GM12874 (cell line): ENCODE measurements around the gene GSE1.

Experiments used
- TF ChIP-seq, protein P1 (sequence below): IDR thresholded peaks from 2 replicates; pipeline ENCODE4 v1.5.1; 2011; ENCODE audit warnings: low read depth, mild to moderate bottlenecking, control low read depth, low read length, moderate library complexity; ENCODE audit not compliant: insufficient read depth

GSE1 gene

DNA sequence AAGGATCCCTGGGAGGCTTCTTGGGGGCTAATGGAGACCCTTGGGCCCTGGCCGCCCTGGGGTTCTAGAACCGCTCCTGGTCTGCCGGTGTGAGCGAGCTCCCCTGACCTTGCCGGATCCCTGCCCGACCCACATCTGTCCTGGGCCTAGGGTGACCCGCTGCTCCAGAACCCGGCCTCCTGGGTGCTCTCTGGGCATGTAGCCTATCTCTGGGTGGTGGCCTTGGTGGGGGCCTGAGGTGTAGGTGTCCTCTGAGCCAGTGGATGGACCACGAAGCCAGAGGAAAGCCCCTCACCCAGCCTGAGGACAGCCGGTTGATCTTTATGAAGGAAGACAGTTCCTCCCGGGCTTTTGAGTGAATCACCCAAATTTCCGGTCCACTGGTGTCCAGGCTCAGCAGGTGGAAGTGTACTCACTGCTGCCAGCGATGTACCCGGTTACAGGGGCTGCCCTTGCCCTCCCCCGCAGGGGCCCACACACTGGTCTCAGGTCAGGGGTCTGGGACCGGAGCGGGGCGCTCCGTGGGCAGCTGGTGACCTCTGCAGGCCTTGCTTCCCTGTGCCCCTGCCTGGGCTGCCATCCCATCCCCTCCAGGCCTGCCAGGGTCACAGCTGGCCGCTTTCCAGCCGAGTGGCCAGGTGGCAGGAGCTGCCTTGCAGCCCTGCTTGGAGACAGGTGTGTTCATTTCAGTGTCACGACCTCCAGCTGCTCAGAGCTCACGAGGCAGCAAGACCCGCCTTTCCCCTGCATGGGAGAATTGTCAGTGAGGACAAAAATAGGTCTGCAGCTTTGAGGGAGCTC, 10.5 kb upstream of the GSE1 start:
- TF ChIP-seq, protein P1, sequence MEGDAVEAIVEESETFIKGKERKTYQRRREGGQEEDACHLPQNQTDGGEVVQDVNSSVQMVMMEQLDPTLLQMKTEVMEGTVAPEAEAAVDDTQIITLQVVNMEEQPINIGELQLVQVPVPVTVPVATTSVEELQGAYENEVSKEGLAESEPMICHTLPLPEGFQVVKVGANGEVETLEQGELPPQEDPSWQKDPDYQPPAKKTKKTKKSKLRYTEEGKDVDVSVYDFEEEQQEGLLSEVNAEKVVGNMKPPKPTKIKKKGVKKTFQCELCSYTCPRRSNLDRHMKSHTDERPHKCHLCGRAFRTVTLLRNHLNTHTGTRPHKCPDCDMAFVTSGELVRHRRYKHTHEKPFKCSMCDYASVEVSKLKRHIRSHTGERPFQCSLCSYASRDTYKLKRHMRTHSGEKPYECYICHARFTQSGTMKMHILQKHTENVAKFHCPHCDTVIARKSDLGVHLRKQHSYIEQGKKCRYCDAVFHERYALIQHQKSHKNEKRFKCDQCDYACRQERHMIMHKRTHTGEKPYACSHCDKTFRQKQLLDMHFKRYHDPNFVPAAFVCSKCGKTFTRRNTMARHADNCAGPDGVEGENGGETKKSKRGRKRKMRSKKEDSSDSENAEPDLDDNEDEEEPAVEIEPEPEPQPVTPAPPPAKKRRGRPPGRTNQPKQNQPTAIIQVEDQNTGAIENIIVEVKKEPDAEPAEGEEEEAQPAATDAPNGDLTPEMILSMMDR = no peak

DNA sequence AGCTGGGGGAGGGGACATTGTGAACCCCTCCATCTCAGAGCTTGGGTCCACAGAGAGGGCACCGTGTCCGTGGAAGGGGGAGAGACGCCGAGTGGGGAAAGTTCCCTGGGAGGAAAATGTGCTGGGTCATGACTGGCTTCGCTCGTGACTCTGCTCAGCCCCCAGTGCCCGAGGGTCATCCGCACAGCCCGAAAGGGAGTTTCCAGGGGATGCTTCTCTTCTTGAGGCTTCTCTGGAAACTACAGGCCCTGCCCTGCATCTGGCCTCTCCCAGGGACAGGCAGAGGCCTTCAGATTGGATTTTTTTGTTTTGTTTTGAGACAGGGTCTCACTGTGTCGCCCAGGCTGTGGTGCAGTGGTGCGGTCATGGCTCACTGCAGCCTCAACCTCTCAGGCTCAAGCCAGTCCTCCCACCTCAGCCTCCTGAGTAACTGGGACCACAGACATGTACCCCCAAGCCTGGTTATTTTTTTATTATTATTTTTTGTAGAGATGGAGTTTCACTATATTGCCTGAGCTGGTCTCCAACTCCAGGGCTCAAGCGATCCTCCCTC, 9.8 kb upstream of the GSE1 start:
- TF ChIP-seq, protein P1 = no peak

- TF ChIP-seq, protein P1 = no peak
Measured at GRCh38 chr16:85604145-85604705, 8.9 kb upstream of the GSE1 start.

DNA sequence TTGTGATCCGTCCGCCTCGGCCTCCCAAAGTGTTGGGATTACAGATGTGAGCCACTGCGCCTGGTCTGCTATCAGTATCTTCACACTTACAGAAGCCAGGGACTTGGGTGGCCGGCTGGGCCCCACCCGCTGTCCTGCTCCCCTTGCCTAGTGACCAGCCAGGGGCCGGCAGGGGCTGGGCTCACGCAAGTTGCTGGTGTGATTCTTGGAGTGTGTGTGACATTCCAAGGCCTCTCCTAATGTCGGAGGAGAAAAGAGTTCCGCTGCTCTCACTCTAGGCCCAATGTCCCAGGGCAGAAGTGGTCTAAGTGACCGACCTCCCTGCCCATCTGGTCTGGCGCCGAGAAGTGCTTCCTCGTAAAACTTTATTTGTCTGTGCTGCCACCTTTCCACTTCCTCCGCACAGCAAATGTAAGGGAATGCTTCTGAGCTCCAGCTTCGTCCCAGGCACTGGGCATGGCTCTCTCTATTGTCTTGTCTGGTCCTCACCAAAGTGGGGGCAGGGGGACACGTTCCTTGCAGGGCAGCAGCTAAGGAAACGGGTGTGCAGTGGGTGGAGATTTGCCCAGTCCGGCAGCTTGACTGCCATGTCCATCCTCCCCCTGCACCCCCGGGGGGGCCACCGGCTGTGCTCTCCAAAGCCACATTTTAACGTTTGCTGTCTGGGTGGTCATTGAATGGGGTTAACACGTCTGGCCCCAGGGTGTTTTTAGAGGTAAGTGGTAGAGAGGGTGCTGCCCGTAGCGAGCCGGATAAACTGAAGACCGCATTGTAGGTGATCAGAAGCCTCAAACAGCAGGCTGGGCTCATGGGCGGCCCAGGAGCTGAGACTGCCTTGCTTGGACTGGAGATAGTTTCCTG, 7.8 kb upstream of the GSE1 start:
- TF ChIP-seq, protein P1 = no peak

DNA sequence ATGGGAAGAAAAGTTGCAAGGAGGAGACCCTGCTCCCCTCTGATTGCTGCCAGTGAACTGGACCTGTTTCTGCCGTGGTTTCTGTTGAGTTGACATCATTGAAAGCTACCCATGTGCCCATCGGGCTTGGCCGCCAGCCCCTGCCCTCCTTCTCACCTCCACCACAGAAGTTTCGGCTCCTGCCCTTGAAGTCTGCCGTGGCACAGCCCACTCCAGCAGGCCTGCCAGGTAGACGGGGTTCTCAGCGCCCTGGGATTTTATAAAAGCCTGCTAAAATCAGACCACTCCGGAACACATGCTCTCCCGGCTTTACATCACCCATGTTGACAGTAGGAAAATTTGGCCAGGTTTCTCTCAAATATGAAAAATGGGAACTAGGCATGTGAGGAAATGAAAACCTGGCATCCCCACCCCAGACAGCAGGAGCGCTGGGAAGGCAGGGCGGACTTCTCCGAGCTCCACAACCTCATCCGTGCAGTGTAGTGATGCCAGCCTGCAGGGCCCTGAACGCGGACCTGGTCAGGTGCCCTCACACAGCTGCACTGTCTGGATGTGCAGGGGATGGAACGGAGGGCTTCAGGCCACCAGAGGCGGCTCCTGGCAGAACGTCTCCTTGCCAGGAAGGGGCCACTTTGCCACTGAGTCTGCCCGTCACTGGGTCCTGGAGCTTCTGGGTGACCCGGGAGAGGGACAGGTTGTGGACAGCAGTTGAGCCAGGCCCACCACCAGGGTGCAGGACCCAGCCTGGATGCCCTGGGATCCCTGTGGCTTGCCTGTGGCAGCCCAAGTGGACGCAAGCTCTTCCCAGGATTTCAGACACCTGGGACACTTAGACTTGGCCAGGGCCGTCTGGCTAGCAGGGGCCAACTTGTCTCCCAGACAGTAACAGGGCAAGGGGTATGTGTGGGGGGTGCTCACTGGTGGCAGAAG, 6.9 kb upstream of the GSE1 start:
- TF ChIP-seq, protein P1 = no peak

GRCh38 chr16:85606904-85607303, 6.2 kb upstream of the GSE1 start:
- TF ChIP-seq, protein P1 = no peak
